HepG2 (cell line): ENCODE data around the gene MZT2A. TPM values are rescaled to one million over a fixed set of nuclear protein-coding genes. Genes with fewer than 3 reads are reported as not detected.

ENCODE experiments used
- CSRNP1 ChIP-seq: sonication (generic); formaldehyde crosslinking; IDR thresholded peaks from 2 replicates; pipeline ENCODE4 v1.8.1; 2023; ENCODE audit warnings: mild to moderate bottlenecking, missing genetic modification reagents
- MATR3 ChIP-seq: sonication (generic); formaldehyde crosslinking; IDR thresholded peaks from 2 replicates; pipeline ENCODE4 v1.4.0; 2020; ENCODE audit warnings: missing genetic modification reagents
- NCOA5 ChIP-seq: sonication (generic); formaldehyde crosslinking; IDR thresholded peaks from 2 replicates; pipeline ENCODE4 v1.4.0; 2020; ENCODE audit warnings: missing genetic modification reagents
- POLR2AphosphoS2 ChIP-seq: IDR thresholded peaks from 2 replicates; pipeline ENCODE4 v1.6.1; 2011; ENCODE audit warnings: low read depth, low read length, improper control_type of control experiment
- SETDB1 ChIP-seq: sonication (generic); formaldehyde crosslinking; IDR thresholded peaks from 2 replicates; pipeline ENCODE4 v1.5.1; 2020; ENCODE audit warnings: missing genetic modification reagents, mild to moderate bottlenecking, borderline replicate concordance
- ZBTB14 ChIP-seq: sonication (generic); formaldehyde crosslinking; IDR thresholded peaks from 2 replicates; pipeline ENCODE4 v1.4.0; 2020; ENCODE audit warnings: missing genetic modification reagents
- ZNF10 ChIP-seq: sonication (generic); formaldehyde crosslinking; IDR thresholded peaks from 2 replicates; pipeline ENCODE4 v1.4.0; 2020; ENCODE audit warnings: mild to moderate bottlenecking, low read depth, missing genetic modification reagents, borderline replicate concordance
- ZNF557 ChIP-seq: sonication (generic); formaldehyde crosslinking; IDR thresholded peaks from 2 replicates; pipeline ENCODE4 v1.4.0; 2020; ENCODE audit warnings: missing genetic modification reagents
- polyA plus RNA-seq, 8 experiments: library from polyadenylated mRNA; depleted of rRNA in 3 of 8; stranded (reverse) in 7 of 8; unstranded in 1 of 8; fragments of >200 nt; fragmentation: Illumina TruSeq in 4 of 8; extraction: Trizol in 4 of 8; gene quantifications; 2 replicates each; pipeline versions ENCODE4 v1.2.1 to v1.2.3, GENCODE V29; 2011 to 2016; ENCODE audit warnings: low read depth in 4 of 8, missing spikeins in 1 of 8, mixed read lengths in 1 of 8; ENCODE audit not compliant: insufficient read depth in 1 of 8
- total RNA-seq, 5 experiments: library from RNA; depleted of rRNA; stranded (reverse); fragments of >200 nt; fragmentation: Illumina TruSeq; extraction: Trizol; gene quantifications; 2 replicates each; pipeline ENCODE4 v1.2.3, GENCODE V29; 2016; ENCODE audit warnings: low read depth in 1 of 5
- TF ChIP-seq, protein P1 (sequence below): IDR thresholded peaks from 2 replicates; pipeline ENCODE4 v1.6.1; 2016
- TF ChIP-seq, protein P2 (sequence below): sonication (generic); formaldehyde crosslinking; IDR thresholded peaks from 2 replicates; pipeline ENCODE4 v1.4.0; 2020; ENCODE audit warnings: missing genetic modification reagents, borderline replicate concordance
- TF ChIP-seq, protein P3 (sequence below): sonication (generic); formaldehyde crosslinking; IDR thresholded peaks from 2 replicates; pipeline ENCODE4 v1.4.0; 2020; ENCODE audit warnings: missing genetic modification reagents, borderline replicate concordance
- TF ChIP-seq, protein P4 (sequence below): sonication (generic); formaldehyde crosslinking; IDR thresholded peaks from 2 replicates; pipeline ENCODE4 v1.4.0; 2020; ENCODE audit warnings: missing genetic modification reagents, mild to moderate bottlenecking, borderline replicate concordance

MZT2A gene
- total and polyA plus RNA-seq, 2 of the 13 experiments (the other 11 are each of a cell fraction or from before 2014, with no cell fraction given): 221 to 349 TPM

DNA sequence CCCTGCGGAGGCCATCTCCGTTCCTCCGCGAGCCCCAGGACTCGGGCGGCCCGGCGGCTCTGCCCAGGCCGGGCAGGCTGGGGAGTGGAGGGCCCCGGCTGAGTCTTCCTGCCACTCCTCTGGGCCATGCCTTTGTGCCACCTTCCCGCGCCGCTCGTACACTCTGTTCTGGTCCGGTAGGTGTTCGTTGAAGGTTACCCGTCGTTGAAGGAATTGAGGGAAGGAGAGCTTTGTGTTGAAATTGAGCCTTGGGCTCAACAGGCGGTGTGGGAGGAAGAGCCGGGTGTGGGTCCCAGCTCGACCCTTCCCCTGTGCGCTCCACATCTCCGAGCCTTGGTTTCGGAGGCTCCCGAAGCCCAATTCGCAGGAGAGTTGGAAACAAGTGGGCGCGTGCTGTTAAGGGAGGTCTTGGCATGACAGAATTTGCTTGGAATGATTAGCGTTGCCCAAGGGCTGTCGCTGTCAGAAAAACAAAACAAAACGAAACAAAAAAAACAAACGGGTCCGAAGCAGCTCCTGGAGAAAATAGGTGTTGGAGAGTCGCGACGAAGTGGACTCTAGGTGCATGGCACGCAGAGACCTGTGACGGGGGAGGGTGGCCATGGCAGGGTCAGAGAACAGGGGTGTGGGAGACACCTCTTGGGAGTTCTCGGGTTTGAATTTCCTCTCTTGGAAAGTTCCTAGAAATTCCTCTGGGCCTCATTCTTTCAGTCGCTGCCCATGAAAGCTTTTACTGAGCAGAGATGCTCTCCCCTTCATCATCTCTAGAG lies 1.2 kb upstream of the MZT2A start (continued):
- TF ChIP-seq CSRNP1 (no peak), ZBTB14 (CRISPR knock-in tag) (no peak), ZNF557 (CRISPR knock-in tag) (no peak), POLR2AphosphoS2 (no peak), SETDB1 (0 out of 2 replicates have a peak, but pooled peaks have one; percentile 10), ZNF10 (CRISPR knock-in tag) (no peak), MATR3 (CRISPR knock-in tag) (no peak), NCOA5 (CRISPR knock-in tag) (no peak)
- TF ChIP-seq, protein P1, sequence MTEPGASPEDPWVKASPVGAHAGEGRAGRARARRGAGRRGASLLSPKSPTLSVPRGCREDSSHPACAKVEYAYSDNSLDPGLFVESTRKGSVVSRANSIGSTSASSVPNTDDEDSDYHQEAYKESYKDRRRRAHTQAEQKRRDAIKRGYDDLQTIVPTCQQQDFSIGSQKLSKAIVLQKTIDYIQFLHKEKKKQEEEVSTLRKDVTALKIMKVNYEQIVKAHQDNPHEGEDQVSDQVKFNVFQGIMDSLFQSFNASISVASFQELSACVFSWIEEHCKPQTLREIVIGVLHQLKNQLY (CRISPR knock-in tag): no peak
- TF ChIP-seq, protein P2, sequence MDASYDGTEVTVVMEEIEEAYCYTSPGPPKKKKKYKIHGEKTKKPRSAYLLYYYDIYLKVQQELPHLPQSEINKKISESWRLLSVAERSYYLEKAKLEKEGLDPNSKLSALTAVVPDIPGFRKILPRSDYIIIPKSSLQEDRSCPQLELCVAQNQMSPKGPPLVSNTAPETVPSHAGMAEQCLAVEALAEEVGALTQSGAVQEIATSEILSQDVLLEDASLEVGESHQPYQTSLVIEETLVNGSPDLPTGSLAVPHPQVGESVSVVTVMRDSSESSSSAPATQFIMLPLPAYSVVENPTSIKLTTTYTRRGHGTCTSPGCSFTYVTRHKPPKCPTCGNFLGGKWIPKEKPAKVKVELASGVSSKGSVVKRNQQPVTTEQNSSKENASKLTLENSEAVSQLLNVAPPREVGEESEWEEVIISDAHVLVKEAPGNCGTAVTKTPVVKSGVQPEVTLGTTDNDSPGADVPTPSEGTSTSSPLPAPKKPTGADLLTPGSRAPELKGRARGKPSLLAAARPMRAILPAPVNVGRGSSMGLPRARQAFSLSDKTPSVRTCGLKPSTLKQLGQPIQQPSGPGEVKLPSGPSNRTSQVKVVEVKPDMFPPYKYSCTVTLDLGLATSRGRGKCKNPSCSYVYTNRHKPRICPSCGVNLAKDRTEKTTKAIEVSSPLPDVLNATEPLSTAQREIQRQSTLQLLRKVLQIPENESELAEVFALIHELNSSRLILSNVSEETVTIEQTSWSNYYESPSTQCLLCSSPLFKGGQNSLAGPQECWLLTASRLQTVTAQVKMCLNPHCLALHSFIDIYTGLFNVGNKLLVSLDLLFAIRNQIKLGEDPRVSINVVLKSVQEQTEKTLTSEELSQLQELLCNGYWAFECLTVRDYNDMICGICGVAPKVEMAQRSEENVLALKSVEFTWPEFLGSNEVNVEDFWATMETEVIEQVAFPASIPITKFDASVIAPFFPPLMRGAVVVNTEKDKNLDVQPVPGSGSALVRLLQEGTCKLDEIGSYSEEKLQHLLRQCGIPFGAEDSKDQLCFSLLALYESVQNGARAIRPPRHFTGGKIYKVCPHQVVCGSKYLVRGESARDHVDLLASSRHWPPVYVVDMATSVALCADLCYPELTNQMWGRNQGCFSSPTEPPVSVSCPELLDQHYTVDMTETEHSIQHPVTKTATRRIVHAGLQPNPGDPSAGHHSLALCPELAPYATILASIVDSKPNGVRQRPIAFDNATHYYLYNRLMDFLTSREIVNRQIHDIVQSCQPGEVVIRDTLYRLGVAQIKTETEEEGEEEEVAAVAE (CRISPR knock-in tag): no peak
- TF ChIP-seq, protein P3, sequence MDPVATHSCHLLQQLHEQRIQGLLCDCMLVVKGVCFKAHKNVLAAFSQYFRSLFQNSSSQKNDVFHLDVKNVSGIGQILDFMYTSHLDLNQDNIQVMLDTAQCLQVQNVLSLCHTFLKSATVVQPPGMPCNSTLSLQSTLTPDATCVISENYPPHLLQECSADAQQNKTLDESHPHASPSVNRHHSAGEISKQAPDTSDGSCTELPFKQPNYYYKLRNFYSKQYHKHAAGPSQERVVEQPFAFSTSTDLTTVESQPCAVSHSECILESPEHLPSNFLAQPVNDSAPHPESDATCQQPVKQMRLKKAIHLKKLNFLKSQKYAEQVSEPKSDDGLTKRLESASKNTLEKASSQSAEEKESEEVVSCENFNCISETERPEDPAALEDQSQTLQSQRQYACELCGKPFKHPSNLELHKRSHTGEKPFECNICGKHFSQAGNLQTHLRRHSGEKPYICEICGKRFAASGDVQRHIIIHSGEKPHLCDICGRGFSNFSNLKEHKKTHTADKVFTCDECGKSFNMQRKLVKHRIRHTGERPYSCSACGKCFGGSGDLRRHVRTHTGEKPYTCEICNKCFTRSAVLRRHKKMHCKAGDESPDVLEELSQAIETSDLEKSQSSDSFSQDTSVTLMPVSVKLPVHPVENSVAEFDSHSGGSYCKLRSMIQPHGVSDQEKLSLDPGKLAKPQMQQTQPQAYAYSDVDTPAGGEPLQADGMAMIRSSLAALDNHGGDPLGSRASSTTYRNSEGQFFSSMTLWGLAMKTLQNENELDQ: no peak
- TF ChIP-seq, protein P4, sequence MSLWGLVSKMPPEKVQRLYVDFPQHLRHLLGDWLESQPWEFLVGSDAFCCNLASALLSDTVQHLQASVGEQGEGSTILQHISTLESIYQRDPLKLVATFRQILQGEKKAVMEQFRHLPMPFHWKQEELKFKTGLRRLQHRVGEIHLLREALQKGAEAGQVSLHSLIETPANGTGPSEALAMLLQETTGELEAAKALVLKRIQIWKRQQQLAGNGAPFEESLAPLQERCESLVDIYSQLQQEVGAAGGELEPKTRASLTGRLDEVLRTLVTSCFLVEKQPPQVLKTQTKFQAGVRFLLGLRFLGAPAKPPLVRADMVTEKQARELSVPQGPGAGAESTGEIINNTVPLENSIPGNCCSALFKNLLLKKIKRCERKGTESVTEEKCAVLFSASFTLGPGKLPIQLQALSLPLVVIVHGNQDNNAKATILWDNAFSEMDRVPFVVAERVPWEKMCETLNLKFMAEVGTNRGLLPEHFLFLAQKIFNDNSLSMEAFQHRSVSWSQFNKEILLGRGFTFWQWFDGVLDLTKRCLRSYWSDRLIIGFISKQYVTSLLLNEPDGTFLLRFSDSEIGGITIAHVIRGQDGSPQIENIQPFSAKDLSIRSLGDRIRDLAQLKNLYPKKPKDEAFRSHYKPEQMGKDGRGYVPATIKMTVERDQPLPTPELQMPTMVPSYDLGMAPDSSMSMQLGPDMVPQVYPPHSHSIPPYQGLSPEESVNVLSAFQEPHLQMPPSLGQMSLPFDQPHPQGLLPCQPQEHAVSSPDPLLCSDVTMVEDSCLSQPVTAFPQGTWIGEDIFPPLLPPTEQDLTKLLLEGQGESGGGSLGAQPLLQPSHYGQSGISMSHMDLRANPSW (CRISPR knock-in tag): no peak; the same call in 1 of the 2 replicates
